H1 (cell line): ENCODE data around the gene NAALADL1. TPM values are rescaled to one million over a fixed set of nuclear protein-coding genes. Genes with fewer than 3 reads are reported as not detected.
"Not testable (repeated sequence)": the region's sequence is repeated elsewhere in the genome, so short reads cannot be mapped to it uniquely, and the experiment has no call there.

Experiments
- CTCF ChIA-PET: fragments of 300-600 bp; sonication (Branson Sonifier 250); formaldehyde crosslinking; loops from one replicate; lab custom pipeline; 2021; ENCODE audit not compliant: partially characterized antibody; lab: Charles Lee
- POLR2A ChIA-PET: fragments of 300-600 bp; sonication (Branson Sonifier 250); formaldehyde crosslinking; loops from one replicate; lab custom pipeline; 2021; ENCODE audit warnings: inconsistent platforms; ENCODE audit not compliant: partially characterized antibody; lab: Charles Lee
- DNase-seq, 2 experiments: peaks; one replicate each; pipeline versions ENCODE4 v3.0.0 to v3.0.0-alpha.2; 2010 to 2022; ENCODE audit warnings: low spot score in 2 of 2, low read depth in 1 of 2, mixed read lengths in 1 of 2
- FAIRE-seq: peaks from 2 replicates; lab custom pipeline; 2011; peaks lifted over from hg19 to GRCh38; lab: Jason Lieb, UNC
- H2AFZ ChIP-seq: 2 replicates; pipeline ENCODE4 v1.8.1; 2012; ENCODE audit warnings: low read length, inconsistent platforms
- H2AK5ac ChIP-seq: 2 replicates; pipeline ENCODE4 v1.6.1; 2013; ENCODE audit warnings: low read depth, low read length
- H2BK120ac ChIP-seq: replicated peaks from 2 replicates; pipeline ENCODE3; 2013; ENCODE audit warnings: low read depth, low read length, inconsistent platforms
- H2BK12ac ChIP-seq: 2 replicates; pipeline ENCODE4 v1.6.1; 2013; ENCODE audit warnings: low read depth, low read length
- H2BK15ac ChIP-seq: 2 replicates; pipeline ENCODE4 v1.6.1; 2013; ENCODE audit warnings: low read length
- H2BK20ac ChIP-seq: 2 replicates; pipeline ENCODE4 v1.6.1; 2013; ENCODE audit warnings: low read length
- H2BK5ac ChIP-seq: 2 replicates; pipeline ENCODE4 v1.6.1; 2013; ENCODE audit warnings: low read depth, low read length
- H3K14ac ChIP-seq: 2 replicates; pipeline ENCODE4 v1.6.1; 2013; ENCODE audit warnings: inconsistent platforms; ENCODE audit not compliant: insufficient read length
- H3K18ac ChIP-seq: 2 replicates; pipeline ENCODE4 v1.6.1; 2013; ENCODE audit warnings: low read length; ENCODE audit errors: extremely low read depth
- H3K23ac ChIP-seq: 2 replicates; pipeline ENCODE4 v1.6.1; 2013; ENCODE audit warnings: inconsistent platforms; ENCODE audit not compliant: insufficient read length
- H3K23me2 ChIP-seq: 2 replicates; pipeline ENCODE4 v1.6.1; 2013; ENCODE audit warnings: low read depth, low read length
- H3K27ac ChIP-seq: 2 replicates; pipeline ENCODE4 v1.6.1; 2011; ENCODE audit warnings: low read depth, low read length, inconsistent platforms
- H3K27me3 ChIP-seq, 4 experiments: replicated peaks in 1 of 4; 1 replicate in 1 of 4; 2 replicates in 3 of 4; pipeline versions ENCODE4 v1.6.1 to v1.8.1; 2011 to 2013; ENCODE audit warnings: low read length in 3 of 4, mild to moderate bottlenecking in 3 of 4, inconsistent platforms in 2 of 4, mixed read lengths in 2 of 4, moderate library complexity in 1 of 4; ENCODE audit not compliant: control insufficient read depth in 3 of 4, insufficient read depth in 3 of 4; ENCODE audit errors: extremely low read depth in 1 of 4
- H3K36me3 ChIP-seq, 4 experiments: 2 replicates each; pipeline versions ENCODE4 v1.6.1 to v1.8.1; 2011 to 2013; ENCODE audit warnings: mild to moderate bottlenecking in 4 of 4, low read length in 3 of 4, moderate library complexity in 2 of 4, control low read depth in 1 of 4, inconsistent platforms in 1 of 4; ENCODE audit not compliant: insufficient read depth in 4 of 4, control insufficient read depth in 2 of 4
- H3K4ac ChIP-seq: replicated peaks from 2 replicates; pipeline ENCODE3; 2013; ENCODE audit warnings: low read length, low read depth, mixed read lengths, inconsistent platforms; ENCODE audit not compliant: insufficient read length
- H3K4me1 ChIP-seq, 4 experiments: replicated peaks in 1 of 4; 1 replicate in 1 of 4; 2 replicates in 3 of 4; pipeline versions ENCODE4 v1.6.1 to v1.8.1; 2011 to 2013; ENCODE audit warnings: low read length in 3 of 4, inconsistent platforms in 2 of 4, mixed read lengths in 1 of 4; ENCODE audit not compliant: insufficient read depth in 4 of 4, control insufficient read depth in 3 of 4
- H3K4me2 ChIP-seq, 2 experiments: 2 replicates each; pipeline versions ENCODE4 v1.6.1 to v1.8.1; 2011 to 2013; ENCODE audit warnings: low read depth in 2 of 2, low read length in 2 of 2, control low read depth in 1 of 2, inconsistent platforms in 1 of 2, mild to moderate bottlenecking in 1 of 2; ENCODE audit not compliant: insufficient read depth in 1 of 2
- H3K4me3 ChIP-seq, 4 experiments: fragments of 200-600, 300-600 bp in 1 of 4; sonication (generic), shearing (Covaris generic), sonication (Bioruptor Twin) in 1 of 4; 2 replicates each; pipeline versions ENCODE4 v1.5.1 to v1.8.1; 2011 to 2016; ENCODE audit warnings: low read length in 4 of 4, low read depth in 3 of 4, control low read depth in 2 of 4, inconsistent platforms in 2 of 4, mild to moderate bottlenecking in 2 of 4, mixed read lengths in 1 of 4, moderate library complexity in 1 of 4; ENCODE audit not compliant: insufficient read depth in 2 of 4; ENCODE audit errors: extremely low read depth in 1 of 4
- H3K56ac ChIP-seq: replicated peaks from 2 replicates; pipeline ENCODE3; 2013; ENCODE audit warnings: low read depth, mild to moderate bottlenecking, mixed read lengths, low read length, inconsistent platforms; ENCODE audit not compliant: insufficient read length
- H3K79me1 ChIP-seq: 2 replicates; pipeline ENCODE4 v1.6.1; 2013; ENCODE audit warnings: low read depth, low read length, control low read depth
- H3K79me2 ChIP-seq, 2 experiments: 2 replicates each; pipeline versions ENCODE4 v1.6.1 to v1.8.1; 2012 to 2013; ENCODE audit warnings: low read length in 2 of 2, mild to moderate bottlenecking in 2 of 2, inconsistent platforms in 1 of 2; ENCODE audit not compliant: insufficient read depth in 2 of 2, control insufficient read depth in 1 of 2
- H3K9ac ChIP-seq, 4 experiments: replicated peaks in 1 of 4; 1 replicate in 1 of 4; 2 replicates in 3 of 4; pipeline versions ENCODE4 v1.6.1 to v1.8.1; 2011 to 2013; ENCODE audit warnings: low read depth in 3 of 4, low read length in 3 of 4, control low read depth in 2 of 4, mild to moderate bottlenecking in 2 of 4, moderate library complexity in 2 of 4, inconsistent platforms in 1 of 4; ENCODE audit errors: extremely low read depth in 1 of 4
- H3K9me3 ChIP-seq, 2 experiments: 2 replicates each; pipeline versions ENCODE4 v1.6.1 to v1.8.1; 2012 to 2013; ENCODE audit warnings: mild to moderate bottlenecking in 2 of 2, moderate library complexity in 2 of 2, control low read depth in 1 of 2, inconsistent platforms in 1 of 2, low read depth in 1 of 2, low read length in 1 of 2, mixed read lengths in 1 of 2; ENCODE audit not compliant: insufficient read depth in 2 of 2
- H4K20me1 ChIP-seq, 2 experiments: replicated peaks in 1 of 2; 2 replicates each; pipeline versions ENCODE3 to v1.8.1; 2011 to 2013; ENCODE audit warnings: inconsistent platforms in 2 of 2, low read length in 2 of 2, mild to moderate bottlenecking in 1 of 2; ENCODE audit not compliant: insufficient read depth in 2 of 2, control insufficient read depth in 1 of 2
- H4K5ac ChIP-seq: 2 replicates; pipeline ENCODE4 v1.6.1; 2013; ENCODE audit warnings: low read length, low read depth, mixed read lengths, inconsistent platforms; ENCODE audit not compliant: insufficient read length
- H4K8ac ChIP-seq: 2 replicates; pipeline ENCODE4 v1.8.0; 2013; ENCODE audit warnings: mild to moderate bottlenecking, moderate library complexity, low read length, inconsistent platforms; ENCODE audit not compliant: insufficient read depth; ENCODE audit errors: extremely low read depth
- H4K91ac ChIP-seq: replicated peaks from 2 replicates; pipeline ENCODE3; 2013; ENCODE audit warnings: low read length, mixed read lengths, inconsistent platforms; ENCODE audit not compliant: insufficient read length
- BRCA1 ChIP-seq: IDR thresholded peaks from 2 replicates; pipeline ENCODE4 v1.6.1; 2012; ENCODE audit warnings: low read depth, low read length, improper control_type of control experiment
- KDM4A ChIP-seq: IDR thresholded peaks from one replicate; pipeline ENCODE4 v1.7.1; 2012; ENCODE audit warnings: low read depth, mild to moderate bottlenecking, moderate library complexity, low read length, inconsistent platforms; ENCODE audit not compliant: severe bottlenecking
- POU5F1 ChIP-seq: IDR thresholded peaks from 2 replicates; pipeline ENCODE4 v1.6.1; 2011; ENCODE audit warnings: low read depth, mild to moderate bottlenecking, low read length, moderate library complexity
- RBBP5 ChIP-seq: IDR thresholded peaks from 2 replicates; pipeline ENCODE4 v1.7.1; 2012; ENCODE audit warnings: low read depth, mild to moderate bottlenecking, inconsistent platforms, low read length, moderate library complexity, borderline replicate concordance
- SIX5 ChIP-seq: IDR thresholded peaks from 2 replicates; pipeline ENCODE4 v1.6.1; 2011; ENCODE audit warnings: mild to moderate bottlenecking, low read depth, low read length
- whole genome bisulfite sequencing, 2 experiments: shearing (Covaris generic) in 1 of 2; methylation state at CpG; one replicate each; pipeline versions ENCODE4 v1.1.6 to v1.1.7; 2013 to 2015; ENCODE audit warnings: low lambda C conversion rate in 2 of 2, mixed read lengths in 2 of 2, inconsistent platforms in 1 of 2, low coverage in 1 of 2, missing lambda C conversion rate in 1 of 2; ENCODE audit not compliant: insufficient replicate concordance in 2 of 2, insufficient coverage in 1 of 2, insufficient read length in 1 of 2; ENCODE audit errors: extremely low coverage in 1 of 2, missing lambda C conversion rate in 1 of 2; 5-methylcytosine and 5-hydroxymethylcytosine counted together
- polyA plus RNA-seq, 7 experiments: library from polyadenylated mRNA; depleted of rRNA in 3 of 7; stranded (reverse) in 5 of 7; unstranded in 2 of 7; fragments of >200 nt in 5 of 7; fragments of 200-250 nt in 2 of 7; gene quantifications; 1 replicate in 5 of 7; 2 replicates in 1 of 7; 4 replicates in 1 of 7; pipeline versions ENCODE4 v1.2.1 to v1.2.3, GENCODE V29; 2011 to 2013; ENCODE audit warnings: missing spikeins in 2 of 7, mixed read lengths in 2 of 7
- total RNA-seq: library from RNA; stranded (reverse); fragmentation: NEBNext Ultra II Directional; extraction: Animal tissue kit (Norgen Biotek cat#: 25700); gene quantifications from 2 replicates; pipeline ENCODE4 v1.2.1, GENCODE V29; 2021
- TF ChIP-seq, protein P1 (sequence below): IDR thresholded peaks from 2 replicates; pipeline ENCODE4 v1.6.1; 2011; ENCODE audit warnings: low read length, improper control_type of control experiment

NAALADL1 gene
- total and polyA plus RNA-seq, 2 of the 8 experiments (the other 6 are each of a cell fraction or from before 2014, with no cell fraction given): 7.5 to 9.9 TPM

DNA sequence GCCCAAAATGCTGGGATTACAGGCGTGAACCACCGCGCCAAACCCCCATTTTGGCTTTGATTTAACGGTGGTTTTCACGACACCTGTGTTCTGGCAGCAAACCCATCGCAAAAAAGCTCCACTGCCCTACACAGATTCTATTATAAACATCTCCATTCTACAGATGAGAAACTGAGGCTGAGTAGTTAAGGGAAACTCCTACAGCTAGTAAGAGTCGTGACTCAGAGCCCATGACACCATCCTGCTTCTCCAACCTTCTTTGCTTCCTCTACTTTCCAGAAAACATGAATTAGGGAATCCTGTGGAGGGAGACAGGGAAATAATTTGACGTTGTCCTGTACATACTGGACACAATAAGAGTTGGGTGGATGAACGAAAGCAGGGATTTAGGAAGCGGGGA, 31.5 kb downstream of the NAALADL1 start (continued):
- TF ChIP-seq, protein P1, sequence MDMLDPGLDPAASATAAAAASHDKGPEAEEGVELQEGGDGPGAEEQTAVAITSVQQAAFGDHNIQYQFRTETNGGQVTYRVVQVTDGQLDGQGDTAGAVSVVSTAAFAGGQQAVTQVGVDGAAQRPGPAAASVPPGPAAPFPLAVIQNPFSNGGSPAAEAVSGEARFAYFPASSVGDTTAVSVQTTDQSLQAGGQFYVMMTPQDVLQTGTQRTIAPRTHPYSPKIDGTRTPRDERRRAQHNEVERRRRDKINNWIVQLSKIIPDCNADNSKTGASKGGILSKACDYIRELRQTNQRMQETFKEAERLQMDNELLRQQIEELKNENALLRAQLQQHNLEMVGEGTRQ: no peak
- TF ChIP-seq SIX5: no peak
- TF ChIP-seq BRCA1: no peak
- TF ChIP-seq POU5F1: no peak
- TF ChIP-seq RBBP5: no peak
- no peak for TF ChIP-seq KDM4A

DNA sequence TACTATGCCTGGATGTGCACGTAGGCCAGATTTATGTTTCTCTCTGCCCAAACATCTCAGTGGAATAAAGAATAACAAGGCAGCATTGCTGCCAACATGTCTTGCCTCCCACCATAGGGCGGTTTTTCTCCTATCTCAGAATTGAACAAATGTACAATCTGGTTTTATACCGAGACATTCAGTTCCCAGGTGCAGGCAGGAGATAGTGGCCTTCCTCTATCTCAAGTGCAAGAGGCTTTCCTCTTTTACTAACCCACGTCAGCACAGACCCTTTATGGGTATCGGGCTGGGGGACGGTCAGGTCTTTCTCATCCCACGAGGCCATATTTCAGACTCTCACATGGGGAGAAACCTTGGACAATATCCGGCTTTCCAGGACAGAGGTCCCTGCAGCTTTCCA, 34.9 kb downstream of the NAALADL1 start:
- not testable (repeated sequence) for H3K9me3 ChIP-seq, H3K27ac ChIP-seq, H2BK5ac ChIP-seq, H3K56ac ChIP-seq, H4K5ac ChIP-seq, H3K4me2 ChIP-seq, H3K4me3 ChIP-seq, DNase-seq, H2BK20ac ChIP-seq, H4K8ac ChIP-seq, H3K79me2 ChIP-seq, H3K27me3 ChIP-seq, H3K4ac ChIP-seq, H3K18ac ChIP-seq, H3K23ac ChIP-seq, H4K91ac ChIP-seq, H3K4me1 ChIP-seq, H2AK5ac ChIP-seq, H4K20me1 ChIP-seq, H2BK15ac ChIP-seq, H3K79me1 ChIP-seq, H3K14ac ChIP-seq, H2AFZ ChIP-seq, FAIRE-seq, H3K23me2 ChIP-seq, H3K9ac ChIP-seq, H2BK120ac ChIP-seq, H2BK12ac ChIP-seq
- ChIA-PET CTCF (interaction anchor here (1.3 to 2.6 kb wide), 3 partner anchors 9 to 53 kb away, joined by 3 to 14 read pairs (median 11); partner anchors contain the start of gene ARL2), POLR2A (interaction anchor here (1.1 to 1.2 kb wide), 2 partner anchors 43 to 73 kb away, joined by 3 read pairs; no protein-coding TSS in a partner anchor)
- H3K36me3 ChIP-seq: peaks cover 3 to 24% (median 16%) of the 10 kb centered on the region in 4 experiments; a peak in 6 of 8 replicates
- 93% methylated on average over 8 of the region's 8 CpGs; no CpG with 5 or more reads in 1 of the 2 experiments for WGBS, 2 experiments
